ENCODE data around the gene FBXO36.

Gene FBXO36

DNA sequence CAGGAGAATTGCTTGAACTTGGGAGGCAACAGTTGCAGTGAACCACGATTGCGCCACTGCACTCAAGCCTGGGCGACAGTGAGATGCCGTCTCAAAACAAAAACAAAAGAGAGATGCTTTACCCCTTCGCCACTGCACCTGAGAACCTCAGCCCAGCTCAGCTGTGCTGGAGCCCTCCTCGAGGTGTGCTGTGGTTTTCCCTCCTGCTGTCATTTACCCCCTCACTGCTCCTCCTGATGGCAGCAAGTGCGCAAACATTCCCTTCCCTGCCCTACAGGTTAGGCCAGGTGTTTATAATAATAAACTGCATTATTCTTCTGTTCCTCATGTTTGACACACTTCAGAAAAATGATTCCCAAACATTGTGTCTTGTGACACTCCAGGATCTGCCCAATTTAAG, 8.4 kb downstream of the FBXO36 start:
- TF ChIP-seq, protein P1, sequence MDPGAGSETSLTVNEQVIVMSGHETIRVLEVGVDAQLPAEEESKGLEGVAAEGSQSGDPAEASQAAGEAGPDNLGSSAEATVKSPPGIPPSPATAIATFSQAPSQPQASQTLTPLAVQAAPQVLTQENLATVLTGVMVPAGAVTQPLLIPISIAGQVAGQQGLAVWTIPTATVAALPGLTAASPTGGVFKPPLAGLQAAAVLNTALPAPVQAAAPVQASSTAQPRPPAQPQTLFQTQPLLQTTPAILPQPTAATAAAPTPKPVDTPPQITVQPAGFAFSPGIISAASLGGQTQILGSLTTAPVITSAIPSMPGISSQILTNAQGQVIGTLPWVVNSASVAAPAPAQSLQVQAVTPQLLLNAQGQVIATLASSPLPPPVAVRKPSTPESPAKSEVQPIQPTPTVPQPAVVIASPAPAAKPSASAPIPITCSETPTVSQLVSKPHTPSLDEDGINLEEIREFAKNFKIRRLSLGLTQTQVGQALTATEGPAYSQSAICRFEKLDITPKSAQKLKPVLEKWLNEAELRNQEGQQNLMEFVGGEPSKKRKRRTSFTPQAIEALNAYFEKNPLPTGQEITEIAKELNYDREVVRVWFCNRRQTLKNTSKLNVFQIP (CRISPR knock-in tag; IDR thresholded peaks at IDR 0.05; ENCODE audit: borderline replicate concordance, low read depth) = no peak
- TF ChIP-seq ZC3H10 (CRISPR knock-in tag; IDR thresholded peaks at IDR 0.05) = no peak
- no peak for TF ChIP-seq RARB (CRISPR knock-in tag; IDR thresholded peaks at IDR 0.05)
- TF ChIP-seq ZFP3 (CRISPR knock-in tag; IDR thresholded peaks at IDR 0.05) = no peak
- TF ChIP-seq OSR1 (CRISPR knock-in tag; IDR thresholded peaks at IDR 0.05) = no peak
- no peak for TF ChIP-seq SNAI2 (CRISPR knock-in tag; IDR thresholded peaks at IDR 0.05)
- no peak for TF ChIP-seq ZNF8 (CRISPR knock-in tag; IDR thresholded peaks at IDR 0.05)
- no peak for ATAC-seq

DNA sequence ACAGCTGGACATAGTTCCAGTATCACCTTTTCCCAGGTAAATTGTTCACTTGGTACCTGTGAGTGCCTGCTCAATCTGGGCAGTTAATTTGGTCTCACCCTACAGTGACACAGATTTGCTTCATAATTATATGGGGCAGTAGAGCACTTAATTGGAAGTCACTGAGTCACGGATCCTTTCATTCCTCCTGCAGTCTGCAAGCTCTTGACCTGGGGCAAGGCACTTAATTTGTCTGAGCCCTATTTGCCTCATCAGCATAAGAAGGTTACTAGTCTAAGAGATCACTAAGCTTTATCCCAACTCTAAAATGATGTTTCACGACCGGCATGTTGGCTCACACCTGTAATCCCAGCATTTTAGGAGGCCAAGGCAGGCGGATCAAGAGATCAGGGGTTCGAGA, 8.9 kb downstream of the FBXO36 start:
- no peak for TF ChIP-seq OSR1 (CRISPR knock-in tag; IDR thresholded peaks at IDR 0.05)
- TF ChIP-seq BACH2 (CRISPR knock-in tag; IDR thresholded peaks at IDR 0.05; ENCODE audit: borderline replicate concordance) = no peak
- no peak for TF ChIP-seq SNAI2 (CRISPR knock-in tag; IDR thresholded peaks at IDR 0.05)
- TF ChIP-seq ZC3H10 (CRISPR knock-in tag; IDR thresholded peaks at IDR 0.05) = no peak
- no peak for TF ChIP-seq ESRRG (CRISPR knock-in tag; IDR thresholded peaks at IDR 0.05)
- TF ChIP-seq, protein P2, sequence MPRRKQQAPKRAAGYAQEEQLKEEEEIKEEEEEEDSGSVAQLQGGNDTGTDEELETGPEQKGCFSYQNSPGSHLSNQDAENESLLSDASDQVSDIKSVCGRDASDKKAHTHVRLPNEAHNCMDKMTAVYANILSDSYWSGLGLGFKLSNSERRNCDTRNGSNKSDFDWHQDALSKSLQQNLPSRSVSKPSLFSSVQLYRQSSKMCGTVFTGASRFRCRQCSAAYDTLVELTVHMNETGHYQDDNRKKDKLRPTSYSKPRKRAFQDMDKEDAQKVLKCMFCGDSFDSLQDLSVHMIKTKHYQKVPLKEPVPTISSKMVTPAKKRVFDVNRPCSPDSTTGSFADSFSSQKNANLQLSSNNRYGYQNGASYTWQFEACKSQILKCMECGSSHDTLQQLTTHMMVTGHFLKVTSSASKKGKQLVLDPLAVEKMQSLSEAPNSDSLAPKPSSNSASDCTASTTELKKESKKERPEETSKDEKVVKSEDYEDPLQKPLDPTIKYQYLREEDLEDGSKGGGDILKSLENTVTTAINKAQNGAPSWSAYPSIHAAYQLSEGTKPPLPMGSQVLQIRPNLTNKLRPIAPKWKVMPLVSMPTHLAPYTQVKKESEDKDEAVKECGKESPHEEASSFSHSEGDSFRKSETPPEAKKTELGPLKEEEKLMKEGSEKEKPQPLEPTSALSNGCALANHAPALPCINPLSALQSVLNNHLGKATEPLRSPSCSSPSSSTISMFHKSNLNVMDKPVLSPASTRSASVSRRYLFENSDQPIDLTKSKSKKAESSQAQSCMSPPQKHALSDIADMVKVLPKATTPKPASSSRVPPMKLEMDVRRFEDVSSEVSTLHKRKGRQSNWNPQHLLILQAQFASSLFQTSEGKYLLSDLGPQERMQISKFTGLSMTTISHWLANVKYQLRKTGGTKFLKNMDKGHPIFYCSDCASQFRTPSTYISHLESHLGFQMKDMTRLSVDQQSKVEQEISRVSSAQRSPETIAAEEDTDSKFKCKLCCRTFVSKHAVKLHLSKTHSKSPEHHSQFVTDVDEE (CRISPR knock-in tag; IDR thresholded peaks at IDR 0.05) = no peak
- TF ChIP-seq, protein P3, sequence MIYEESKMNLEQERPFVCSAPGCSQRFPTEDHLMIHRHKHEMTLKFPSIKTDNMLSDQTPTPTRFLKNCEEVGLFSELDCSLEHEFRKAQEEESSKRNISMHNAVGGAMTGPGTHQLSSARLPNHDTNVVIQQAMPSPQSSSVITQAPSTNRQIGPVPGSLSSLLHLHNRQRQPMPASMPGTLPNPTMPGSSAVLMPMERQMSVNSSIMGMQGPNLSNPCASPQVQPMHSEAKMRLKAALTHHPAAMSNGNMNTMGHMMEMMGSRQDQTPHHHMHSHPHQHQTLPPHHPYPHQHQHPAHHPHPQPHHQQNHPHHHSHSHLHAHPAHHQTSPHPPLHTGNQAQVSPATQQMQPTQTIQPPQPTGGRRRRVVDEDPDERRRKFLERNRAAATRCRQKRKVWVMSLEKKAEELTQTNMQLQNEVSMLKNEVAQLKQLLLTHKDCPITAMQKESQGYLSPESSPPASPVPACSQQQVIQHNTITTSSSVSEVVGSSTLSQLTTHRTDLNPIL (CRISPR knock-in tag; IDR thresholded peaks at IDR 0.05; ENCODE audit: low read depth) = no peak
- no peak for TF ChIP-seq ISL1 (CRISPR knock-in tag; IDR thresholded peaks at IDR 0.05)
- no peak for TF ChIP-seq ZFP3 (CRISPR knock-in tag; IDR thresholded peaks at IDR 0.05)
- no peak for TF ChIP-seq ARNTL (CRISPR knock-in tag; IDR thresholded peaks at IDR 0.05; ENCODE audit: borderline replicate concordance, low read depth)
- no peak for TF ChIP-seq ZNF70 (CRISPR knock-in tag; IDR thresholded peaks at IDR 0.05)
- TF ChIP-seq ZNF565 (CRISPR knock-in tag; conservative IDR thresholded peaks at IDR 0.05; ENCODE audit: low read depth) = no peak
- no peak for ATAC-seq

DNA sequence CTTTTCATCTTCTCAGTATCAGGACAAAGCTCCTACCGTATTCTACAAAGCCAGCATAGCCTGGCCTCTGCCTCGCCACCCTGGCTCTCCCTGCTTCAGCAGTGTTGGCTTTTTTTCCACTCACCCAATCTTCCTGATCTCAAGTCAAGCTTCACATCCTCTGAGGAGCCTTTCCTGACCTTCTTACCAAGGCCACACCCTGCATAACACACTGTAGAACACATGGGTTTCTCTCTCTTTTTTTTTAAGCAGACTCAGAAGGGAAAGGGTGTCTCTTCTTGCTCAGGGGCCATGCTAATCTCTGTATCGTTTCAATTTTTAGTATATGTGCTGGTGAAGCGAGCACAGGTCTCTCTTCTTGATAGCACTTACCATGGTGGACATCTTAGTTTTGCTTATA, 15.2 kb downstream of the FBXO36 start:
- TF ChIP-seq ZFP3 (CRISPR knock-in tag; IDR thresholded peaks at IDR 0.05) = no peak
- TF ChIP-seq, protein P1 (CRISPR knock-in tag; IDR thresholded peaks at IDR 0.05; ENCODE audit: borderline replicate concordance, low read depth) = no peak
- TF ChIP-seq GLIS3 (CRISPR knock-in tag; IDR thresholded peaks at IDR 0.05) = no peak
- TF ChIP-seq ESRRG (CRISPR knock-in tag; IDR thresholded peaks at IDR 0.05) = no peak
- no peak for TF ChIP-seq ZC3H10 (CRISPR knock-in tag; IDR thresholded peaks at IDR 0.05)
- ATAC-seq = no peak

DNA sequence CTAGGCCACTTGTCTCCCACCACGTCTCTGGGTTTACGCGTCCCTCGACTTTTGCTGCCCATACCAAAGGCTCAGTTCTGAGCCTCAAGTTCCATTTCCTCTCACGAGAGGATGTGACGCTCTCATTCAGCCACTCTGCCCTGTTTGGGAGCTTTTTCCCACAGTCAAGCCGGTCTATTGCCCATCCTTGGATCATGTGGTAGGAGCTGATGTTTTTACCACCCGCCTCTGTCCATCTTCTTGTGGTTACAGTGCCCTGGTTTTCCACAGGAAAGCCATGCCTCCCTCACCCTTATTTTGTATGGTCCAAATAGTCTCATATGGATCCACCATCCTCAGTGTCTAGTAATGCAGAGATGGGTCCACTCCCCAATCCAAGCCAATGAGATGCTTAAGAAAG, 20.4 kb downstream of the FBXO36 start:
- TF ChIP-seq RARB (CRISPR knock-in tag; IDR thresholded peaks at IDR 0.05) (no peak), ZNF8 (CRISPR knock-in tag; IDR thresholded peaks at IDR 0.05) (no peak), ARNTL (CRISPR knock-in tag; IDR thresholded peaks at IDR 0.05; ENCODE audit: borderline replicate concordance, low read depth) (no peak), TOX (CRISPR knock-in tag; IDR thresholded peaks at IDR 0.05; ENCODE audit: borderline replicate concordance) (no peak), BACH2 (CRISPR knock-in tag; IDR thresholded peaks at IDR 0.05; ENCODE audit: borderline replicate concordance) (no peak), CSDC2 (CRISPR knock-in tag; IDR thresholded peaks at IDR 0.05) (no peak), GLIS3 (CRISPR knock-in tag; IDR thresholded peaks at IDR 0.05) (no peak), ISL1 (CRISPR knock-in tag; IDR thresholded peaks at IDR 0.05) (no peak), ZNF70 (CRISPR knock-in tag; IDR thresholded peaks at IDR 0.05) (no peak)
- TF ChIP-seq, protein P4, sequence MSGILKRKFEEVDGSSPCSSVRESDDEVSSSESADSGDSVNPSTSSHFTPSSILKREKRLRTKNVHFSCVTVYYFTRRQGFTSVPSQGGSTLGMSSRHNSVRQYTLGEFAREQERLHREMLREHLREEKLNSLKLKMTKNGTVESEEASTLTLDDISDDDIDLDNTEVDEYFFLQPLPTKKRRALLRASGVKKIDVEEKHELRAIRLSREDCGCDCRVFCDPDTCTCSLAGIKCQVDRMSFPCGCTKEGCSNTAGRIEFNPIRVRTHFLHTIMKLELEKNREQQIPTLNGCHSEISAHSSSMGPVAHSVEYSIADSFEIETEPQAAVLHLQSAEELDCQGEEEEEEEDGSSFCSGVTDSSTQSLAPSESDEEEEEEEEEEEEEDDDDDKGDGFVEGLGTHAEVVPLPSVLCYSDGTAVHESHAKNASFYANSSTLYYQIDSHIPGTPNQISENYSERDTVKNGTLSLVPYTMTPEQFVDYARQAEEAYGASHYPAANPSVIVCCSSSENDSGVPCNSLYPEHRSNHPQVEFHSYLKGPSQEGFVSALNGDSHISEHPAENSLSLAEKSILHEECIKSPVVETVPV (CRISPR knock-in tag; IDR thresholded peaks at IDR 0.05) = no peak
- TF ChIP-seq, protein P5, sequence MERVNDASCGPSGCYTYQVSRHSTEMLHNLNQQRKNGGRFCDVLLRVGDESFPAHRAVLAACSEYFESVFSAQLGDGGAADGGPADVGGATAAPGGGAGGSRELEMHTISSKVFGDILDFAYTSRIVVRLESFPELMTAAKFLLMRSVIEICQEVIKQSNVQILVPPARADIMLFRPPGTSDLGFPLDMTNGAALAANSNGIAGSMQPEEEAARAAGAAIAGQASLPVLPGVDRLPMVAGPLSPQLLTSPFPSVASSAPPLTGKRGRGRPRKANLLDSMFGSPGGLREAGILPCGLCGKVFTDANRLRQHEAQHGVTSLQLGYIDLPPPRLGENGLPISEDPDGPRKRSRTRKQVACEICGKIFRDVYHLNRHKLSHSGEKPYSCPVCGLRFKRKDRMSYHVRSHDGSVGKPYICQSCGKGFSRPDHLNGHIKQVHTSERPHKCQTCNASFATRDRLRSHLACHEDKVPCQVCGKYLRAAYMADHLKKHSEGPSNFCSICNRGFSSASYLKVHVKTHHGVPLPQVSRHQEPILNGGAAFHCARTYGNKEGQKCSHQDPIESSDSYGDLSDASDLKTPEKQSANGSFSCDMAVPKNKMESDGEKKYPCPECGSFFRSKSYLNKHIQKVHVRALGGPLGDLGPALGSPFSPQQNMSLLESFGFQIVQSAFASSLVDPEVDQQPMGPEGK (CRISPR knock-in tag; IDR thresholded peaks at IDR 0.05; ENCODE audit: borderline replicate concordance) = no peak
- TF ChIP-seq, protein P3 (CRISPR knock-in tag; IDR thresholded peaks at IDR 0.05; ENCODE audit: low read depth) = no peak
- ATAC-seq = no peak

All from SK-N-SH treated with all-trans-retinoic acid at 6 μM for 48 hours (cell line).